ENCODE measurements around the gene RNPEP.

RNPEP gene

GRCh38 chr1:201966171-201966570 lies 16.3 kb upstream of the RNPEP start:
- Histone ChIP-seq H3K27ac (replicated peaks) (no peak overlapping the region), H3K4me3 (replicated peaks; ENCODE audit: insufficient read depth, low read length) (no peak overlapping the region), H3K27me3 (ENCODE audit: insufficient read depth, poor library complexity, severe bottlenecking) (no peaks in the 10 kb centered on the region)
- no peak for TF ChIP-seq REST (IDR thresholded peaks at IDR 0.05; ENCODE audit: insufficient replicate concordance, low read depth)
- no peak for DNase-seq (ENCODE audit: low read depth in 1 of 2, low spot score in 1 of 2)

- DNase-seq (ENCODE audit: low read depth in 1 of 2, low spot score in 1 of 2): no peak
- H3K4me3 ChIP-seq (replicated peaks; ENCODE audit: insufficient read depth, low read length): no peak overlapping the region
- TF ChIP-seq REST (IDR thresholded peaks at IDR 0.05; ENCODE audit: insufficient replicate concordance, low read depth) (no peak), SPI1 (IDR thresholded peaks at IDR 0.05; ENCODE audit: borderline replicate concordance, low read depth) (no peak), POLR2AphosphoS5 (IDR thresholded peaks at IDR 0.05; ENCODE audit: low read depth) (no peak), CTCF (IDR thresholded peaks at IDR 0.05; ENCODE audit: insufficient read depth, low read length) (no peak), GABPA (IDR thresholded peaks at IDR 0.05; ENCODE audit: low read depth) (no peak)
- no peak overlapping the region for H3K27ac ChIP-seq (replicated peaks)
- no peaks in the 10 kb centered on the region for H3K27me3 ChIP-seq (ENCODE audit: insufficient read depth, poor library complexity, severe bottlenecking)
Observed at GRCh38 chr1:201968202-201968925, 14.1 kb upstream of the RNPEP start.

GRCh38 chr1:201970334-201971159 lies 11.9 kb upstream of the RNPEP start:
- no peak for DNase-seq (ENCODE audit: low read depth in 1 of 2, low spot score in 1 of 2)
- Histone ChIP-seq H3K27ac (replicated peaks) (no peak overlapping the region), H3K27me3 (ENCODE audit: insufficient read depth, poor library complexity, severe bottlenecking) (no peaks in the 10 kb centered on the region), H3K4me3 (replicated peaks; ENCODE audit: insufficient read depth, low read length) (no peak overlapping the region)
- TF ChIP-seq SPI1 (IDR thresholded peaks at IDR 0.05; ENCODE audit: borderline replicate concordance, low read depth) (no peak), REST (IDR thresholded peaks at IDR 0.05; ENCODE audit: insufficient replicate concordance, low read depth) (no peak), GABPA (IDR thresholded peaks at IDR 0.05; ENCODE audit: low read depth) (no peak), POLR2AphosphoS5 (IDR thresholded peaks at IDR 0.05; ENCODE audit: low read depth) (no peak), CTCF (IDR thresholded peaks at IDR 0.05; ENCODE audit: insufficient read depth, low read length) (no peak)

Data from HL-60 (cell line).